ENCODE measurements around the gene ASH1L.
"Not testable (repeated sequence)": the region's sequence is repeated elsewhere in the genome, so short reads cannot be mapped to it uniquely, and the experiment has no call there.

The ASH1L gene

GRCh38 chr1:155575608-155576007 lies 13.0 kb upstream of the ASH1L start:
- H3K9me3 Mint-ChIP-seq (ENCODE audit: low read depth); H3K27me3 Mint-ChIP-seq; H3K4me3 Mint-ChIP-seq; H3K36me3 Mint-ChIP-seq; H3K27ac Mint-ChIP-seq; H3K4me1 Mint-ChIP-seq (ENCODE audit: low read depth): not testable (repeated sequence)

GRCh38 chr1:155574077-155574476 lies 11.5 kb upstream of the ASH1L start:
- H3K36me3 Mint-ChIP-seq, result no peaks in the 10 kb centered on the region
- H3K27ac Mint-ChIP-seq, result no peak overlapping the region
- H3K4me1 Mint-ChIP-seq (ENCODE audit: low read depth), result peaks cover 18% of the 10 kb centered on the region
- H3K4me3 Mint-ChIP-seq, result no peak overlapping the region
- H3K9me3 Mint-ChIP-seq (ENCODE audit: low read depth), result no peaks in the 10 kb centered on the region
- no peaks in the 10 kb centered on the region for H3K27me3 Mint-ChIP-seq

- Mint-ChIP-seq H3K4me1 (ENCODE audit: low read depth) (peaks cover 29% of the 10 kb centered on the region), H3K9me3 (ENCODE audit: low read depth) (no peaks in the 10 kb centered on the region), H3K36me3 (no peaks in the 10 kb centered on the region), H3K4me3 (no peak overlapping the region), H3K27ac (no peak overlapping the region), H3K27me3 (no peaks in the 10 kb centered on the region)
Observed at GRCh38 chr1:155570593-155570990, 8.0 kb upstream of the ASH1L start.

- H3K27ac Mint-ChIP-seq, result no peak overlapping the region
Observed at GRCh38 chr1:155569988-155570592, 7.5 kb upstream of the ASH1L start.

GRCh38 chr1:155563377-155564022 lies 897 bp upstream of the ASH1L start:
- H3K4me3 Mint-ChIP-seq, result peak overlapping the region; percentile 99
- H3K27ac Mint-ChIP-seq, result peak overlapping the region; percentile 99
- not testable (repeated sequence) for H3K36me3 Mint-ChIP-seq; H3K9me3 Mint-ChIP-seq (ENCODE audit: low read depth); H3K27me3 Mint-ChIP-seq
- H3K4me1 Mint-ChIP-seq (ENCODE audit: low read depth), result peaks cover 41% of the 10 kb centered on the region

More at GRCh38 chr1:155569988-155570592, 7.5 kb upstream of the ASH1L start:
- Mint-ChIP-seq H3K9me3 (ENCODE audit: low read depth) (no peaks in the 10 kb centered on the region), H3K4me1 (ENCODE audit: low read depth) (peaks cover 31% of the 10 kb centered on the region), H3K4me3 (no peak overlapping the region), H3K36me3 (no peaks in the 10 kb centered on the region), H3K27me3 (no peaks in the 10 kb centered on the region)

- H3K27ac Mint-ChIP-seq, result peak overlapping the region; percentile 93
Observed at GRCh38 chr1:155561779-155562580, 623 bp downstream of the ASH1L start.

GRCh38 chr1:155555915-155556314 lies 6.7 kb downstream of the ASH1L start:
- no peak overlapping the region for H3K4me3 Mint-ChIP-seq
- H3K9me3 Mint-ChIP-seq (ENCODE audit: low read depth), result no peaks in the 10 kb centered on the region
- H3K27me3 Mint-ChIP-seq, result no peaks in the 10 kb centered on the region
- peak overlapping the region; percentile 22 for H3K27ac Mint-ChIP-seq
- peaks cover 59% of the 10 kb centered on the region for H3K4me1 Mint-ChIP-seq (ENCODE audit: low read depth)
- H3K36me3 Mint-ChIP-seq, result peaks cover 4% of the 10 kb centered on the region

More at GRCh38 chr1:155561779-155562580, 623 bp downstream of the ASH1L start:
- Mint-ChIP-seq H3K4me1 (ENCODE audit: low read depth) (peaks cover 47% of the 10 kb centered on the region), H3K4me3 (peak overlapping the region; percentile 99)
- not testable (repeated sequence) for H3K36me3 Mint-ChIP-seq; H3K9me3 Mint-ChIP-seq (ENCODE audit: low read depth); H3K27me3 Mint-ChIP-seq

GRCh38 chr1:155553349-155553748 lies 9.3 kb downstream of the ASH1L start:
- peak overlapping the region; percentile 53 for H3K4me3 Mint-ChIP-seq
- peaks cover 56% of the 10 kb centered on the region for H3K4me1 Mint-ChIP-seq (ENCODE audit: low read depth)
- peaks cover 8% of the 10 kb centered on the region for H3K36me3 Mint-ChIP-seq
- no peaks in the 10 kb centered on the region for H3K9me3 Mint-ChIP-seq (ENCODE audit: low read depth)
- peak overlapping the region; percentile 81 for H3K27ac Mint-ChIP-seq
- no peaks in the 10 kb centered on the region for H3K27me3 Mint-ChIP-seq

GRCh38 chr1:155548706-155549105 lies 13.9 kb downstream of the ASH1L start:
- H3K27me3 Mint-ChIP-seq, result no peaks in the 10 kb centered on the region
- H3K36me3 Mint-ChIP-seq, result peaks cover 8% of the 10 kb centered on the region
- H3K4me3 Mint-ChIP-seq, result no peak overlapping the region
- no peaks in the 10 kb centered on the region for H3K9me3 Mint-ChIP-seq (ENCODE audit: low read depth)
- H3K4me1 Mint-ChIP-seq (ENCODE audit: low read depth), result peaks cover 63% of the 10 kb centered on the region
- H3K27ac Mint-ChIP-seq, result peak overlapping the region; percentile 16

GRCh38 chr1:155540000-155540874 lies 22.4 kb downstream of the ASH1L start:
- peak overlapping the region; percentile 79 for H3K27ac Mint-ChIP-seq
- H3K27me3 Mint-ChIP-seq, result no peaks in the 10 kb centered on the region
- H3K4me3 Mint-ChIP-seq, result no peak overlapping the region
- no peaks in the 10 kb centered on the region for H3K9me3 Mint-ChIP-seq (ENCODE audit: low read depth)
- H3K36me3 Mint-ChIP-seq, result no peaks in the 10 kb centered on the region
- H3K4me1 Mint-ChIP-seq (ENCODE audit: low read depth), result peaks cover 56% of the 10 kb centered on the region

GRCh38 chr1:155537193-155537592 lies 25.4 kb downstream of the ASH1L start:
- H3K27me3 Mint-ChIP-seq, result no peaks in the 10 kb centered on the region
- peak overlapping the region; percentile 95 for H3K27ac Mint-ChIP-seq
- H3K9me3 Mint-ChIP-seq (ENCODE audit: low read depth), result no peaks in the 10 kb centered on the region
- peaks cover 66% of the 10 kb centered on the region for H3K4me1 Mint-ChIP-seq (ENCODE audit: low read depth)
- no peak overlapping the region for H3K4me3 Mint-ChIP-seq
- peaks cover 4% of the 10 kb centered on the region for H3K36me3 Mint-ChIP-seq

GRCh38 chr1:155531624-155532023 lies 31.0 kb downstream of the ASH1L start:
- Mint-ChIP-seq H3K27me3 (no peaks in the 10 kb centered on the region), H3K27ac (no peak overlapping the region), H3K9me3 (ENCODE audit: low read depth) (no peaks in the 10 kb centered on the region), H3K36me3 (peaks cover 8% of the 10 kb centered on the region), H3K4me3 (no peak overlapping the region), H3K4me1 (ENCODE audit: low read depth) (peaks cover 48% of the 10 kb centered on the region)

- no peaks in the 10 kb centered on the region for H3K27me3 Mint-ChIP-seq
- H3K9me3 Mint-ChIP-seq (ENCODE audit: low read depth), result no peaks in the 10 kb centered on the region
- H3K4me3 Mint-ChIP-seq, result no peak overlapping the region
- H3K36me3 Mint-ChIP-seq, result peaks cover 10% of the 10 kb centered on the region
- peaks cover 43% of the 10 kb centered on the region for H3K4me1 Mint-ChIP-seq (ENCODE audit: low read depth)
- H3K27ac Mint-ChIP-seq, result no peak overlapping the region
Observed at GRCh38 chr1:155529929-155530328, 32.7 kb downstream of the ASH1L start.

GRCh38 chr1:155529109-155529508 lies 33.5 kb downstream of the ASH1L start:
- Mint-ChIP-seq H3K4me3 (no peak overlapping the region), H3K4me1 (ENCODE audit: low read depth) (peaks cover 41% of the 10 kb centered on the region), H3K36me3 (peaks cover 9% of the 10 kb centered on the region), H3K27ac (peak overlapping the region; percentile 24), H3K27me3 (no peaks in the 10 kb centered on the region), H3K9me3 (ENCODE audit: low read depth) (no peaks in the 10 kb centered on the region)

Data from activated naive CD8-positive, alpha-beta T cell (primary cell).